Measurements from ENCODE around the gene SLC9A3. TPM values are rescaled to one million over a fixed set of nuclear protein-coding genes. Genes with fewer than 3 reads are reported as not detected.

Gene SLC9A3
- total RNA-seq, 1 experiment from 2014 or later, result 1.5 TPM

- TF ChIP-seq POLR2A (IDR thresholded peaks at IDR 0.05; ENCODE audit: borderline replicate concordance, extremely low read depth, insufficient read depth, insufficient read length) (no peak), RAD21 (IDR thresholded peaks at IDR 0.05; ENCODE audit: low read depth) (no peak)
These were observed 19.1 kb upstream of the SLC9A3 start (continued) for GRCh38 chr5:543351-543750.

- RAD21 ChIA-PET (ENCODE audit: low non-redundant PET in 1 of 2, low total read pairs in 2 of 2, uncharacterized antibody in 2 of 2, unreplicated experiment in 2 of 2), result no interaction called here
- intact Hi-C loops (cut with micrococcal nuclease), result no loop called here
- no peaks in the 10 kb centered on the region for H3K27me3 ChIP-seq (ENCODE audit: insufficient read depth, low read length)
- no peak overlapping the region for H3K27ac ChIP-seq (ENCODE audit: low read depth, low read length)
- no peaks in the 10 kb centered on the region for H3K9me3 ChIP-seq (ENCODE audit: control insufficient read depth in 1 of 2, insufficient read depth in 1 of 2, low read depth in 1 of 2, low read length in 2 of 2)
- ATAC-seq (no peak), DNase-seq (ENCODE audit: low read depth, low spot score) (no peak)
- no peaks in the 10 kb centered on the region for H3K36me3 ChIP-seq (ENCODE audit: control insufficient read depth in 1 of 2, insufficient read depth in 2 of 2, low read length in 2 of 2)
- no peak overlapping the region for H3K4me3 ChIP-seq (replicated peaks in 1 of 2; ENCODE audit: low read depth in 1 of 2, low read length in 2 of 2)
- H4K20me1 ChIP-seq (ENCODE audit: insufficient read depth), result no peaks in the 10 kb centered on the region
- POLR2A ChIA-PET, result no interaction called here
- no peaks in the 10 kb centered on the region for H3K4me1 ChIP-seq (ENCODE audit: control insufficient read depth in 1 of 2, insufficient read depth in 2 of 2, low read length in 2 of 2)
- H2AFZ ChIP-seq (ENCODE audit: low read depth, low read length, poor library complexity, severe bottlenecking), result no peak overlapping the region
- H3K9me2 ChIP-seq (ENCODE audit: insufficient read depth), result no peaks in the 10 kb centered on the region
- no TSS peak for BruUV-seq (replicated peaks)
- CTCF ChIA-PET, result no interaction called here
- H3K4me2 ChIP-seq (ENCODE audit: low read length), result no peak overlapping the region
- no peaks in the 10 kb centered on the region for H3K79me2 ChIP-seq (ENCODE audit: insufficient read depth, low read length)
- TF ChIP-seq ZNF274 (IDR thresholded peaks at IDR 0.05; ENCODE audit: low read depth, low read length) (no peak), TCF7L2 (IDR thresholded peaks at IDR 0.05; ENCODE audit: borderline replicate concordance, extremely low read depth, insufficient read depth, insufficient read length) (no peak), ELF1 (IDR thresholded peaks at IDR 0.05; ENCODE audit: borderline replicate concordance, low read depth) (no peak), JUND (IDR thresholded peaks at IDR 0.05) (no peak), ATF3 (IDR thresholded peaks at IDR 0.05) (no peak), FOSL1 (IDR thresholded peaks at IDR 0.05; ENCODE audit: low read depth) (no peak), SP1 (IDR thresholded peaks at IDR 0.05; ENCODE audit: low read depth) (no peak), EGR1 (IDR thresholded peaks at IDR 0.05; ENCODE audit: low read depth) (no peak), ZBTB33 (IDR thresholded peaks at IDR 0.05; ENCODE audit: extremely low read depth, insufficient replicate concordance, low read length) (no peak), EZH2phosphoT487 (IDR thresholded peaks at IDR 0.05; ENCODE audit: borderline replicate concordance) (no peak), POLR2A (IDR thresholded peaks at IDR 0.05; ENCODE audit: borderline replicate concordance, extremely low read depth, insufficient read depth, insufficient read length) (no peak)
- no peak overlapping the region for H3K9ac ChIP-seq (ENCODE audit: low read length)
These were observed 18.4 kb upstream of the SLC9A3 start for GRCh38 chr5:542319-543311.
